SK-MEL-5 (cell line): Measurements from ENCODE around the gene GPC4. TPM values are rescaled to one million over a fixed set of nuclear protein-coding genes. Genes with fewer than 3 reads are reported as not detected.
A peak's percentile ranks its signal among the peaks of the same experiment; 100 is the strongest.
"Not testable (repeated sequence)": the region's sequence is repeated elsewhere in the genome, so short reads cannot be mapped to it uniquely, and the experiment has no call there.

Source experiments
- DNase-seq: peaks from one replicate; pipeline ENCODE4 v3.0.0-alpha.2; 2016; ENCODE audit warnings: low read depth, low spot score
- in situ Hi-C: cut with HindIII; loops from 2 replicates; pipeline ENCODE4 v1.10.0; 2016; ENCODE audit warnings: low sequenced_read_pairs, high pct_unique_total_duplicates, low pct_unique_long_range_greater_than_20kb
- total RNA-seq: library from RNA; depleted of rRNA; stranded (reverse); fragments of >200 nt; shearing (Covaris generic); gene quantifications from 2 replicates; pipeline ENCODE4 v1.2.3, GENCODE V29; 2014

The GPC4 gene
- total RNA-seq, 1 experiment from 2014 or later, result 3.6 TPM

- DNase-seq, result no peak
- in situ Hi-C loops, result no loop called here
These were observed 78.0 kb downstream of the GPC4 start for GRCh38 chrX:133337250-133337649.

- DNase-seq, result peak; percentile 60
- in situ Hi-C loops, result no loop called here
These were observed 80.3 kb downstream of the GPC4 start for GRCh38 chrX:133335027-133335426.

- DNase-seq, result no peak
- in situ Hi-C loops, result no loop called here
These were observed 82.0 kb downstream of the GPC4 start for GRCh38 chrX:133333154-133333750.

- in situ Hi-C loops, result no loop called here
- no peak for DNase-seq
These were observed 82.6 kb downstream of the GPC4 start for GRCh38 chrX:133332737-133333136.

- DNase-seq, result no peak
- in situ Hi-C loops, result no loop called here
These were observed 84.3 kb downstream of the GPC4 start for GRCh38 chrX:133330956-133331355.

GRCh38 chrX:133325422-133325821 is 89.9 kb downstream of the GPC4 start:
- in situ Hi-C loops, result no loop called here
- no peak for DNase-seq

GRCh38 chrX:133323431-133323830 is 91.9 kb downstream of the GPC4 start:
- in situ Hi-C loops, result no loop called here
- no peak for DNase-seq

GRCh38 chrX:133322269-133322668 is 93.0 kb downstream of the GPC4 start:
- DNase-seq, in situ Hi-C loops: not testable (repeated sequence)

GRCh38 chrX:133321451-133321850 is 93.8 kb downstream of the GPC4 start:
- DNase-seq, result no peak
- in situ Hi-C loops, result no loop called here

GRCh38 chrX:133314281-133314680 is 101.0 kb downstream of the GPC4 start:
- in situ Hi-C loops, result no loop called here

GRCh38 chrX:133308499-133308897 is 106.8 kb downstream of the GPC4 start:
- in situ Hi-C loops, result no loop called here

More at GRCh38 chrX:133314281-133314680, 101.0 kb downstream of the GPC4 start:
- no peak for DNase-seq

GRCh38 chrX:133307637-133308498 is 107.4 kb downstream of the GPC4 start:
- peak; percentile 19 for DNase-seq
- in situ Hi-C loops, result no loop called here

More at GRCh38 chrX:133308499-133308897, 106.8 kb downstream of the GPC4 start:
- no peak for DNase-seq

- DNase-seq, result no peak
- in situ Hi-C loops, result no loop called here
These were observed 108.2 kb downstream of the GPC4 start for GRCh38 chrX:133307094-133307493.

GRCh38 chrX:133306316-133306715 is 109.0 kb downstream of the GPC4 start:
- DNase-seq, result no peak
- in situ Hi-C loops, result no loop called here

- in situ Hi-C loops, result no loop called here
- DNase-seq, result no peak
These were observed 109.9 kb downstream of the GPC4 start for GRCh38 chrX:133305348-133305747.

- in situ Hi-C loops, result no loop called here
- no peak for DNase-seq
These were observed 112.4 kb downstream of the GPC4 start for GRCh38 chrX:133302775-133303445.

- in situ Hi-C loops, result no loop called here
- no peak for DNase-seq
These were observed 114.7 kb downstream of the GPC4 start for GRCh38 chrX:133300591-133300990.

GRCh38 chrX:133297284-133297683 is 118.0 kb downstream of the GPC4 start:
- in situ Hi-C loops, result no loop called here
- no peak for DNase-seq
